Esophagus muscularis mucosa (tissue), 3 donors: ENCODE data around the gene TRABD2B.

ENCODE experiments used
- CTCF ChIP-seq, 3 experiments: fragments of 200-600 bp in 2 of 3; fragments of 450-650 bp in 1 of 3; sonication (generic) in 2 of 3; IDR thresholded peaks; one replicate each; pipeline ENCODE4 v1.5.1; 2017 to 2019; ENCODE audit warnings: antibody characterized with exemption in 3 of 3, mild to moderate bottlenecking in 2 of 3, moderate library complexity in 1 of 3
- POLR2AphosphoS5 ChIP-seq, 2 donors: sonication (generic); formaldehyde crosslinking; IDR thresholded peaks; one replicate each; pipeline ENCODE4 v1.6.1; 2017; ENCODE audit warnings: antibody characterized with exemption in 2 of 2

- TF ChIP-seq POLR2AphosphoS5 (IDR thresholded peaks at IDR 0.05) (no peak), CTCF (IDR thresholded peaks at IDR 0.05) (no peak)
Measured at GRCh38 chr1:48022306-48022705, 25.1 kb upstream of the TRABD2B start.
